ENCODE results near the gene SERGEF.

The SERGEF gene

DNA sequence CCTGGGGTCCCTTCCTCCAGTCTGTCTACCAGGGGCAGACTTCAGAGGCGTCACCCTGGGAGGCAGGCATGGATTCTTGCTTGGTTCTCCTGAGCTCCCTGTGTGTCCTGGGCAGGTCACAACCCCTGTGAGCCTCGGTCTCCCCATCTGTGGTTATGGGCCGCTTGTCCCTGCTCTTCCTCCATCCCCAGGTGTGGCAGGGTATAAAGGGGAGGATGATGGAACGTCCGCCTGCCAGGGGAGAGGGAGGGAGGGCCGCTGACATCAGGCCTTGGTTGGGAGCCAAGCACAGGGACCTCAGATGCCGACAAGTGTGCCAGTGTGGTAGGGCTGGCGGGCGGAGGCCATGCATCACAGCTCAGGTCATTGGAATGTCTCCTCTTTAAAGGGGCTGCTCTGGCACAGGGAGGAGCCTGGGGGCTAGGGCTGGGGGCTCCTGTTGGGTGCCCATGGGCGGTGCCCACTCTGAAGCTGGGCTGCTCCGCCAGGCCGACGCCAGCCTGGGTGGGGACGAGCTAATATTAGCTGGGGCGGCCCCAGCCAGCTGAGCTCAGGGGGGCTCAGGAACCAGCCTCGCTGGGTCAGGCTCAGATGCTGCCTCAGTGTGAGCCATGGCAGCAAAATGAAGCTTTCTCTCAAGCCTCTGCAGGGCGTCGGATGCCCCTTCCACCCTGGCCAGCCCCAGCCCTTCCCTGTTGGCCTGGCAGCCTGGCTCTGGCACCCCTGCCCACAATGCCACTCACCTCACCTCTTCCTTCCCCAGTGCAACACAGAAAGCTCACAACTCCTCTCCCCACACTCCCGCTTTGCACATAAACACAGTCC lies 265.5 kb downstream of the SERGEF start:
- in situ Hi-C loops (cut with MboI; ENCODE audit: low sequenced_read_pairs) = no loop called here
- no peaks in the 10 kb centered on the region for H3K36me3 ChIP-seq (replicated peaks)
- DNase-seq (ENCODE audit: low spot score in 2 of 2) = no peak
- H3K4me3 ChIP-seq = no peak overlapping the region
- no peaks in the 10 kb centered on the region for H3K27me3 ChIP-seq (ENCODE audit: low read depth)
- no peaks in the 10 kb centered on the region for H3K9me3 ChIP-seq
- H3K4me1 ChIP-seq = no peaks in the 10 kb centered on the region

DNA sequence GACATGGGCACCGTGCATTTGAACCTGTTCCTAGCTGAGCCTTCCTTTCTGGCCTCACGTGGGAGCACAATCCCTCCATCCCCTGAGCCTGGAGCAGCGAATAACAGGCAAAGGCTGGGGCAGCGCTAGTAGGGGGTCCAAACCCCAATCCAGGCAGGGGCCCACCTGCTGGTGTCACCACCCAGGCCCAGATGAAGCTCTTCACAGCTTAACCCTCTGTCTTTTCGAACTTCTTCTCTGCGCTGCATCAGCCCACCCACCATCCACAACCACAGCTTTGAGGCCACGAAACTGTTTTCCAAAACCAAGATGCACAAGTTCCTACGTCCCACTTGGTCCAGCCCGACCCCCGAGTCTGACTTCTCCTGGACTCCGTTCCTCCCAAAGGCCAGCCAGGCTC lies 266.8 kb downstream of the SERGEF start:
- Histone ChIP-seq H3K27me3 (ENCODE audit: low read depth) (no peaks in the 10 kb centered on the region), H3K36me3 (replicated peaks) (no peaks in the 10 kb centered on the region), H3K4me3 (no peak overlapping the region), H3K9me3 (no peaks in the 10 kb centered on the region), H3K4me1 (no peaks in the 10 kb centered on the region)
- in situ Hi-C loops (cut with MboI; ENCODE audit: low sequenced_read_pairs) = no loop called here
- no peak for DNase-seq (ENCODE audit: low spot score in 2 of 2)

GRCh38 chr11:17745023-17745772 lies 267.6 kb downstream of the SERGEF start:
- no peaks in the 10 kb centered on the region for H3K9me3 ChIP-seq
- no peak for DNase-seq (ENCODE audit: low spot score in 2 of 2)
- in situ Hi-C loops (cut with MboI; ENCODE audit: low sequenced_read_pairs) = no loop called here
- no peaks in the 10 kb centered on the region for H3K4me1 ChIP-seq
- no peaks in the 10 kb centered on the region for H3K27me3 ChIP-seq (ENCODE audit: low read depth)
- H3K36me3 ChIP-seq (replicated peaks) = no peaks in the 10 kb centered on the region
- no peak overlapping the region for H3K4me3 ChIP-seq

DNA sequence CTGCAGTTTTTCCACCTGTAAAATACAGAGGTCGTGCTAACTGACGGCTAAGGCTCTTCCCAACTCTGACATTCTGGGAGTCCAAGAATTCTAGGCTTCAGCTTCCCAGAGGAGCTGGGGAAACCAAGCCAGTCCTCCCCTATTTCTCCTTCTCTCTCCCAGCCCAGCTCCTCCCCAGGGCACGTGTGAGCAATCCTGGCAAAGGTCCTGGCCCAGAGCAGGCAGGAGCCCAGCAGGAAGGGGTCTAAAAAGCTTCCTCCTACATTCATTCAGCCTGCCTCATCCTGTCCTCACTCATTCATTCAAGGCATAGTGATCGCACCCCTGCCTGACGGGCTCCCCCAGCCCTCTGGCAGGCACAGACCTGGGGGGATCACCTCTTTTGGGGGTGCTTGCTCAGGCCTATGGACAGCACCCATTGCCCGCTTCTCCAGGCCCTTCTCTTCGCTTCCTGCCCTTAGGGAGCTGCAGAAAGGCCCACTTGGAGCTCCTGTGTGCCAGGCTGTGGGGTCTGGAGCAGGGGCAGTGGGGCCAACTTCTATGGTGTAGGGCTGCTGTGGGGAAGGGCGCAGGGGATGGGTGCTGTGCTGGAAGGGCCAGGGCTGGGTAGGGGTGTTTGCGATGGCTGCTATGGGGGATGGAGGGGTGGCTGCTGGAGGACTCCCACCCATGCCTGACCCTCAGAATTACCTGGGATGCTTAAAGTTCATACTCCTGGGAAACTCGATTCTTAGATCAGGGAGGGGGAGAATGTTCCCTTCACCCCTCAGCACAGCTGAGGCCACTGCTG lies 268.5 kb downstream of the SERGEF start:
- no peak for DNase-seq (ENCODE audit: low spot score in 2 of 2)
- in situ Hi-C loops (cut with MboI; ENCODE audit: low sequenced_read_pairs) = no loop called here

GRCh38 chr11:17743808-17744119 lies 269.1 kb downstream of the SERGEF start:
- Histone ChIP-seq H3K4me3 (no peak overlapping the region), H3K4me1 (no peaks in the 10 kb centered on the region; the same call in 1 of the 2 replicates), H3K36me3 (replicated peaks) (no peaks in the 10 kb centered on the region), H3K9me3 (no peaks in the 10 kb centered on the region), H3K27me3 (ENCODE audit: low read depth) (no peaks in the 10 kb centered on the region)
- in situ Hi-C loops (cut with MboI; ENCODE audit: low sequenced_read_pairs) = no loop called here
- no peak for DNase-seq (ENCODE audit: low spot score in 2 of 2)

More for the DNA sequence above, 268.5 kb downstream of the SERGEF start:
- H3K36me3 ChIP-seq (replicated peaks) = no peaks in the 10 kb centered on the region
- H3K4me3 ChIP-seq = no peak overlapping the region
- no peaks in the 10 kb centered on the region for H3K9me3 ChIP-seq
- no peaks in the 10 kb centered on the region for H3K27me3 ChIP-seq (ENCODE audit: low read depth)
- no peaks in the 10 kb centered on the region for H3K4me1 ChIP-seq

DNA sequence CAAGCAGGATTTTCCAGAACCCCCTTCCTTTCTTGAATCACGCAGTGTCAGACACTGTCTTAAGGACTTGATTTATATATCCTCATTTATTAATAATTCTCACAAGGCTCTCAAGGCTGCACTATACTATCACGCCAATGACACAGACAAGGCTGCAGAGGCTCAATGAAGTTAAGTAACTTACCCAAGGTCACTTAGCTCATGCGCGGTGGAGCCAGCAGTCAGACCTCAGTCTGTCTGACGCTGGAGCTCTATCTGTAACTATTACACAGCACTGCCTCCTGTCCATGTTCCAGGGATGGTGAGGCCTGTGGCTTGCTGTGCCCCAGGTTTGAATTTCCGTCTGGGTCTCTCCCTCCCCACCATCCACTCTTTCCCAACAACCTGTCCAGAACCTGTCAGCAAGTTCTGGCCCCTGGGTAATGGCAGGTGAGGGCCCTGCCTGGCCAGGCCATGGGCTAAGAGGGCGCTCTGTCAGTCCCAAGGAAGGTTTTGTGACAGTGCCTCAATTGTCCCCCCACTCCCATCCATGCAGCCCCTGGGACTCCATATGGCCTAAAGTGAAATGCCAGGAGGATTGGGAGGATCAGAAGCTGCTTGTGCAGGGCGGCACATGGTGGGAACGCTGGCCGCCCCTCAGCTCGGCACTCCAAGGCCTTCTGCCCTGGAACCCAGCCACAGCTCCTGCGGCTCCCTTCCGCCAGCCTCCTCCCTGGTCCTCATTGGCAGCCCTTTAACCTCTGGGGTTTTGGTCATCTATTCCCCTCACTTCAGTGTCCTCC lies 269.6 kb downstream of the SERGEF start:
- no peaks in the 10 kb centered on the region; the same call in 1 of the 2 replicates for H3K4me1 ChIP-seq
- no peaks in the 10 kb centered on the region for H3K9me3 ChIP-seq
- H3K27me3 ChIP-seq (ENCODE audit: low read depth) = no peaks in the 10 kb centered on the region
- no peak for DNase-seq (ENCODE audit: low spot score in 2 of 2)
- H3K4me3 ChIP-seq = no peak overlapping the region
- no peaks in the 10 kb centered on the region for H3K36me3 ChIP-seq (replicated peaks)
- in situ Hi-C loops (cut with MboI; ENCODE audit: low sequenced_read_pairs) = no loop called here

GRCh38 chr11:17742019-17742418 lies 270.8 kb downstream of the SERGEF start:
- no peaks in the 10 kb centered on the region for H3K36me3 ChIP-seq (replicated peaks)
- H3K4me3 ChIP-seq = no peak overlapping the region
- in situ Hi-C loops (cut with MboI; ENCODE audit: low sequenced_read_pairs) = no loop called here
- H3K27me3 ChIP-seq (ENCODE audit: low read depth) = no peaks in the 10 kb centered on the region
- H3K4me1 ChIP-seq = no peaks in the 10 kb centered on the region; the same call in 1 of the 2 replicates
- DNase-seq (ENCODE audit: low spot score in 2 of 2) = no peak
- H3K9me3 ChIP-seq = no peaks in the 10 kb centered on the region

DNA sequence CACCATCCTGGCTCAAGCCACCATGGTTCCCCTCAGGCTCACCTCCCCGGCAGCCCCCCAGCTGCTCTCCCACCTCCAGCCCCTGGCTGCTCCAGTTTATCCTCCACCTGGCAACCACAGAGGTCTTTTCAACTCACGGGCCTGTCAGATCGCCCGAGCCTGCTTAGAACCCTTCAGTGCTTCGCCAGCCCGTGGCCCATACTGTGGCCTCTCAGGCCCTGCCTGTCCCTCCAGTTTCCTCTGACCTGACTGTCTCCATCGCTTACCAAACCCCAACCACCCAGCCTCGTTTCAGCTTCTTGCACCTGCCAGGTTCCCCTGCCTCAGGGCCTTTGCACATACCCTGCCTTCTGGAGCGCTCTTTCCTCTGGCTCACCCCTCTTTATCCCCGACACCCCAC lies 271.4 kb downstream of the SERGEF start:
- Histone ChIP-seq H3K36me3 (replicated peaks) (no peaks in the 10 kb centered on the region), H3K4me3 (no peak overlapping the region), H3K9me3 (no peaks in the 10 kb centered on the region), H3K27me3 (ENCODE audit: low read depth) (no peaks in the 10 kb centered on the region), H3K4me1 (no peaks in the 10 kb centered on the region; the same call in 1 of the 2 replicates)
- in situ Hi-C loops (cut with MboI; ENCODE audit: low sequenced_read_pairs) = no loop called here
- DNase-seq (ENCODE audit: low spot score in 2 of 2) = no peak

DNA sequence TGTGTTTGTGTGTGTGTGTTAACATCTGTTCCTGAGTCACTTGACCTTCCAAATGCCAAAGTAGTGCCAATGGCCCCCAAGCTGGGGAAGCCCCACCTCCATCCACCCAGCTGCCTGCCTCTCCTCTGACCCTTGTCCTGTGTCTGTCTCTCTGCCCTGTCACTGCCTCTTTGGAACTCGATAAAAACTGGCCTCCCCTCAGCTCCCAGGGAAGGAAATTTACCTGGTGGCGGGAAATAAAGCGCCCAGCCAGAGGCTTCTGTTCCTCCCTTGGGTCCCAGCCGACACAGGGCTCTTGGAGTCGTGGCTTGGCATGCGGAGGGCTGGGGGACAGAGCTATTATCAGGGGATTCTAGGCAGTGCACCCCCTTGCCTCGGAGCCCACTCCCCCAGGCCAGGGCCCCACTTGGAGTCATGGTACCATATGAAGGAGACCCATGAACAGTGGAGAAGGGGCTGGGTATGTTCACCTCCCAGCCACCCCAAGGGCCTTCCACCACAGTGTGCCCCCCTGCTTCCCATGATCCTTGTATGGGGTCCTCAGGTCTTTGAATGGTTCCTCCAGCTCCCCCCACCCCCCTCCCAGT lies 272.1 kb downstream of the SERGEF start:
- no peak for DNase-seq (ENCODE audit: low spot score in 2 of 2)
- Histone ChIP-seq H3K4me3 (no peak overlapping the region), H3K4me1 (no peaks in the 10 kb centered on the region; the same call in 1 of the 2 replicates), H3K36me3 (replicated peaks) (no peaks in the 10 kb centered on the region), H3K9me3 (no peaks in the 10 kb centered on the region), H3K27me3 (ENCODE audit: low read depth) (no peaks in the 10 kb centered on the region)
- in situ Hi-C loops (cut with MboI; ENCODE audit: low sequenced_read_pairs) = no loop called here

DNA sequence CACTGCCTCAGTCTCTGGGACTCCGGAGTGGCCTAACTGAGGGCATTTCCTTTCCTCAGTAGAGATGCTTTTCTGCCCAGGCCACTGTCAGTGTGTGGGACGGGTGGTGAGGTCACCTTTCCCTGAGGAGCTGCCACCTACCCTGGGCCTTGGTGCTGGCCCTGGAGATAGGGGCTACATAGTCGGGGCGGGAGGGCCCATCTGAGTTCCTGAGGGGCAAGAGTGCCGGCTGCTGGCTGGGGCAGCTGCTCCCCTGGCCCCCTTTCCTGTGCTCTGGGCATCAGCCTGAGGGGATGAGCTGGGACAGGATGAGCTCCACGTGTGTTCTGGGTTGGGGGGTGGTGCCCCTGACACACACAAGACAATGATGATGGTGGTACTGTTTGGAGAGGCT lies 272.9 kb downstream of the SERGEF start:
- Histone ChIP-seq H3K4me3 (no peak overlapping the region), H3K9me3 (no peaks in the 10 kb centered on the region), H3K36me3 (replicated peaks) (no peaks in the 10 kb centered on the region), H3K27me3 (ENCODE audit: low read depth) (no peaks in the 10 kb centered on the region), H3K4me1 (no peaks in the 10 kb centered on the region; the same call in 1 of the 2 replicates)
- DNase-seq (ENCODE audit: low spot score in 2 of 2) = no peak
- in situ Hi-C loops (cut with MboI; ENCODE audit: low sequenced_read_pairs) = no loop called here

GRCh38 chr11:17738151-17738973 lies 274.5 kb downstream of the SERGEF start:
- peak overlapping the region; percentile 4; the same call in 1 of the 2 replicates for H3K4me3 ChIP-seq
- no peaks in the 10 kb centered on the region for H3K27me3 ChIP-seq (ENCODE audit: low read depth)
- in situ Hi-C loops (cut with MboI; ENCODE audit: low sequenced_read_pairs) = no loop called here
- no peaks in the 10 kb centered on the region for H3K9me3 ChIP-seq
- H3K4me1 ChIP-seq = no peaks in the 10 kb centered on the region; the same call in 1 of the 2 replicates
- DNase-seq (ENCODE audit: low spot score in 2 of 2) = no peak
- H3K36me3 ChIP-seq (replicated peaks) = no peaks in the 10 kb centered on the region

All from HAP-1 (cell line).